Non-pigmented ciliary epithelial cell (primary cell): ENCODE measurements around the gene PRDM15.
A peak's percentile ranks its signal among the peaks of the same experiment; 100 is the strongest.

Experiments used
- DNase-seq: peaks from one replicate; pipeline ENCODE4 v3.0.0-alpha.2; 2010; ENCODE audit warnings: low read depth

The PRDM15 gene

GRCh38 chr21:41907496-41908258 lies 28.5 kb upstream of the PRDM15 start:
- no peak for DNase-seq

- DNase-seq, result no peak
Observed at GRCh38 chr21:41906770-41907169, 27.6 kb upstream of the PRDM15 start.

- no peak for DNase-seq
Observed at GRCh38 chr21:41903559-41904351, 24.6 kb upstream of the PRDM15 start.

GRCh38 chr21:41902946-41903345 lies 23.8 kb upstream of the PRDM15 start:
- no peak for DNase-seq

- no peak for DNase-seq
Observed at GRCh38 chr21:41901782-41902181, 22.6 kb upstream of the PRDM15 start.

- no peak for DNase-seq
Observed at GRCh38 chr21:41901099-41901498, 22.0 kb upstream of the PRDM15 start.

GRCh38 chr21:41900401-41900800 lies 21.3 kb upstream of the PRDM15 start:
- no peak for DNase-seq

- DNase-seq, result no peak
Observed at GRCh38 chr21:41899426-41900202, 20.5 kb upstream of the PRDM15 start.

- DNase-seq, result no peak
Observed at GRCh38 chr21:41898998-41899397, 19.9 kb upstream of the PRDM15 start.

GRCh38 chr21:41897700-41898099 lies 18.6 kb upstream of the PRDM15 start:
- no peak for DNase-seq

GRCh38 chr21:41897047-41897669 lies 18.0 kb upstream of the PRDM15 start:
- no peak for DNase-seq

GRCh38 chr21:41895643-41896493 lies 16.7 kb upstream of the PRDM15 start:
- no peak for DNase-seq

- DNase-seq, result peak; percentile 81
Observed at GRCh38 chr21:41894922-41895557, 15.9 kb upstream of the PRDM15 start.

GRCh38 chr21:41894511-41894910 lies 15.4 kb upstream of the PRDM15 start:
- DNase-seq, result no peak

GRCh38 chr21:41892726-41893125 lies 13.6 kb upstream of the PRDM15 start:
- DNase-seq, result no peak

- no peak for DNase-seq
Observed at GRCh38 chr21:41891132-41891531, 12.0 kb upstream of the PRDM15 start.

GRCh38 chr21:41890355-41890754 lies 11.2 kb upstream of the PRDM15 start:
- DNase-seq, result no peak

- no peak for DNase-seq
Observed at GRCh38 chr21:41888749-41889376, 9.7 kb upstream of the PRDM15 start.

GRCh38 chr21:41887667-41888066 lies 8.5 kb upstream of the PRDM15 start:
- no peak for DNase-seq

- no peak for DNase-seq
Observed at GRCh38 chr21:41886328-41886727, 7.2 kb upstream of the PRDM15 start.
